Measurements from ENCODE around the gene FRYL. TPM values are rescaled to one million over a fixed set of nuclear protein-coding genes. Genes with fewer than 3 reads are reported as not detected.
"Not testable (repeated sequence)": the region's sequence is repeated elsewhere in the genome, so short reads cannot be mapped to it uniquely, and the experiment has no call there.

Gene FRYL
- total RNA-seq, 2 donors from 2014 or later = 29.8 to 35.1 TPM

- no peaks in the 10 kb centered on the region for H3K27me3 ChIP-seq
- no peaks in the 10 kb centered on the region for H3K4me1 ChIP-seq
- H3K9me3 ChIP-seq = no peaks in the 10 kb centered on the region
- no peak overlapping the region for H3K27ac ChIP-seq
- H3K36me3 ChIP-seq = no peaks in the 10 kb centered on the region
- no peak for TF ChIP-seq CTCF (IDR thresholded peaks at IDR 0.05)
- DNase-seq (ENCODE audit: low spot score) = no peak
- H3K4me3 ChIP-seq = no peak overlapping the region
These were observed 317.7 kb downstream of the FRYL start for GRCh38 chr4:48462363-48462762.

DNA sequence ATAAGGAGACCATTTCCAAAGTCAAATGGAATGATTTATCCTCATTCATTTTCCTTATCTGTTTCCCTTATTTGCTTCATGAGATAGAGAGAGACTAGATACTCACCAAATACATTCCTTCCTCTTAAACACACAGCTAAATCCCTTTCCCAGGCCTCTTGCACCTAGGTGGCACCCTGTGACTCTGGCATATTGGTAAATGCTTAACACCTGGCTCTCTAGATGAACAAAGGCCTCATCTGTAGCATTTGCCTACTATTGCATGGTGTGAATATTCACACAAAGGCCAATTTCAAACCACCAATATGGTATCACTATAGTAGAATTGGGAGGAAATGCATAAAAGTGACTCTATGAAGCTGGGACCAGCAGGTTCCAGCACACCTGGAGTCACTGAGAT is 319.1 kb downstream of the FRYL start:
- no peak for DNase-seq (ENCODE audit: low spot score)
- no peak for TF ChIP-seq CTCF (IDR thresholded peaks at IDR 0.05)
- Histone ChIP-seq H3K9me3 (no peaks in the 10 kb centered on the region), H3K27ac (no peak overlapping the region), H3K4me1 (no peaks in the 10 kb centered on the region), H3K4me3 (no peak overlapping the region), H3K36me3 (no peaks in the 10 kb centered on the region), H3K27me3 (no peaks in the 10 kb centered on the region)

DNA sequence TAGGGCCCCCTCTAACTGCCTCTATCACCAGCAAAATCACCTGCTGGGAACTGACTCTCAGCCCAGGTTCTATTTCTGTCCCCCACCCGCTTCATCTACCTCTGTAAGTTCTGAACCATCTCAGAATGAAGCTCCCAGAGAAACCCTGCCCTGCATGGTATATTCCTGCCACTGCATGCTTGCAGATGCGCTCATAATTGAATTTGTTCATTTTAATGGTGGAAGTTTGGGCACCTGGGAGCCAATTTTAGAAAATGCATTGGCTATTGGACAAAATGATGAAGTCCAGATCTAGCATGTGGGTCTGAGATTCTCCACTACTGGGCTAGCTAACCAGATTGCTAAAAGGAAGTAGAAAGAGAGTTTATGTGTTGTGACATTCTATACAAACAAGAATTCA is 325.5 kb downstream of the FRYL start:
- no peak overlapping the region for H3K27ac ChIP-seq
- no peak for DNase-seq (ENCODE audit: low spot score)
- no peaks in the 10 kb centered on the region for H3K27me3 ChIP-seq
- no peaks in the 10 kb centered on the region for H3K9me3 ChIP-seq
- H3K4me1 ChIP-seq = no peaks in the 10 kb centered on the region
- H3K4me3 ChIP-seq = no peak overlapping the region
- no peaks in the 10 kb centered on the region for H3K36me3 ChIP-seq
- no peak for TF ChIP-seq CTCF (IDR thresholded peaks at IDR 0.05)

DNA sequence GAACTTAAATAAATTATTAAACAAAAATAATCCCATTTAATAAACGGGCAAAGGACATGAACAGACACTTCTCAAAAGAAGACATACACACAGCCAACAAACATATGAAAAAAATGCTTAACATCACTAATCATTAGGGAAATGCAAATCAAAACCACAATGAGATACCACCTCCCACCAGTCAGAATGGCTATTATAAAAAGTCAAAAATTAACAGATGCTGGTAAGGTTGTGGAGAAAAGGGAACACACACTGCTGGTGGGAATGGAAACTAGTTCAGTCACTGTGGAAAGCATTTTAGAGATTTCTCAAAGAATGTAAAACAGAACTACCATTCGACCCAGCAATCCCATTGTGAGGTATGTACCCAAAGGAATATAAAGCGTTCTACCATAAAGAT is 328.4 kb downstream of the FRYL start:
- H3K4me1 ChIP-seq; H3K36me3 ChIP-seq; H3K27me3 ChIP-seq; H3K27ac ChIP-seq; H3K9me3 ChIP-seq; DNase-seq (ENCODE audit: low spot score); H3K4me3 ChIP-seq: not testable (repeated sequence)

DNA sequence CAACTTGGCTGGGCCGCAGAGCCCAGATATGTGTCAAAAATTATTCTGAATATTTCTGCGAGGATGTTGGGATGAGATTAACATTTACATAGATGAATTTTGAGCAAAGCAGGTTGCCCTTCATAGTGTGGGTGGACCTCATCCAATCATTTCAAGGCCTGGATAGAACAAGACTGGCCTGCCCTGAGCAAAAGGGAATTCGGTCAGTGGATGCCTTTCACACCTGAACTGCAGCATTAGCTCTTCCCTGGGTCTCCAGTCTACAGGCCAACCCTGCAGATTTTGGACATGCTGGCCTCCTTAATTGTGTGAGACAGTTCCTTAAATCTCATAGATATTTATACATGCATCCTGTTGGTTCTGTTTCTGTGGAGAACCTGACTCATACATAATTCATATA is 329.3 kb downstream of the FRYL start:
- no peak for DNase-seq (ENCODE audit: low spot score)
- no peak for TF ChIP-seq CTCF (IDR thresholded peaks at IDR 0.05)

DNA sequence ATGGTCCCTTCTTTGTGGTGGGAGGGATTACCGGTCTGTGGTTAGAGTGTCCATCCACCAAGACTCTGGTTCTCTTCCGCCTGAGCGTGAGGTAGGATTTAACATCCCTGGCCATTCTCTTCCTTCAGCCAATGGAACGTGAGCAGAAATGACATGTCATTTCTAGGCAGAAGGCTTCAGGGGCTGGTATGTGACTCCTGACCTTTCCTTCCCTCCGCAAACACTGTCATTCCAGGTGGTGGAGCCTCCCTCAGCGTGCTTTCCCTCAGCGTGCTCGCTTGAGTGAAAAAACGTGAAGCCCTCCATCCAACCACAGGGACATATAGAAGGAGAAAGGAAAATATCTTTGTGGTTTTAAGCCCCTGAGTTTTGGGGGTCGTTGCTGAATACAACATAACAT is 330.9 kb downstream of the FRYL start:
- no peaks in the 10 kb centered on the region for H3K9me3 ChIP-seq

More for the DNA sequence above, 329.3 kb downstream of the FRYL start:
- H3K4me3 ChIP-seq = no peak overlapping the region
- H3K9me3 ChIP-seq = no peaks in the 10 kb centered on the region
- H3K27me3 ChIP-seq = no peaks in the 10 kb centered on the region
- H3K27ac ChIP-seq = no peak overlapping the region
- no peaks in the 10 kb centered on the region for H3K36me3 ChIP-seq
- H3K4me1 ChIP-seq = no peaks in the 10 kb centered on the region

More for the DNA sequence above, 330.9 kb downstream of the FRYL start:
- H3K4me3 ChIP-seq = no peak overlapping the region
- no peak for TF ChIP-seq CTCF (IDR thresholded peaks at IDR 0.05)
- no peaks in the 10 kb centered on the region for H3K27me3 ChIP-seq
- no peaks in the 10 kb centered on the region for H3K36me3 ChIP-seq
- no peak overlapping the region for H3K27ac ChIP-seq
- no peaks in the 10 kb centered on the region for H3K4me1 ChIP-seq
- no peak for DNase-seq (ENCODE audit: low spot score)

Other genes starting within 250 kb of the FRYL start
- 100 to 1,000 TPM; 101 to 215 TPM for gene OCIAD1, start 50.8 kb upstream of the FRYL start, total RNA-seq
- gene OCIAD2, start 126.5 kb upstream of the FRYL start, total RNA-seq = 10 to 100 TPM in 1 of 2 donors, 1 to 10 TPM in 1; 8.3 to 13.2 TPM
- gene CWH43, start 206.0 kb upstream of the FRYL start, total RNA-seq = not detected